WTC11 (cell line): ENCODE results near the gene GRIN2A. TPM values are rescaled to one million over a fixed set of nuclear protein-coding genes. Genes with fewer than 3 reads are reported as not detected.

Source experiments
- ATAC-seq: fragments of 200-7000 bp; cut with Tn5 transposase; 2 replicates; pipeline ENCODE4 v1.10.0; 2021; ENCODE audit warnings: mild to moderate bottlenecking, moderate library complexity
- CTCF ChIA-PET: fragments of 300-600 bp; sonication (Branson Sonifier 250); formaldehyde crosslinking; loops from one replicate; lab custom pipeline; 2021; ENCODE audit warnings: antibody characterized with exemption; lab: Charles Lee
- POLR2A ChIA-PET: fragments of 350-600 bp; sonication (Branson Sonifier 250); formaldehyde crosslinking; loops from one replicate; lab custom pipeline; 2021; ENCODE audit warnings: antibody characterized with exemption; lab: Charles Lee
- DNase-seq: peaks from one replicate; pipeline ENCODE4 v3.0.0; 2021; ENCODE audit warnings: low spot score
- H3K27ac Mint-ChIP-seq: 2 replicates; pipeline ENCODE4 v1.8.0; 2021; ENCODE audit warnings: mixed read lengths
- H3K27me3 Mint-ChIP-seq: 2 replicates; pipeline ENCODE4 v1.8.0; 2021; ENCODE audit warnings: low read depth, mild to moderate bottlenecking, moderate library complexity, mixed read lengths
- H3K36me3 Mint-ChIP-seq: 2 replicates; pipeline ENCODE4 v1.8.0; 2021; ENCODE audit warnings: mixed read lengths
- H3K4me1 Mint-ChIP-seq: 2 replicates; pipeline ENCODE4 v1.8.0; 2022; ENCODE audit warnings: mixed read lengths
- H3K4me3 Mint-ChIP-seq: 2 replicates; pipeline ENCODE4 v1.8.0; 2021; ENCODE audit warnings: mild to moderate bottlenecking, moderate library complexity, mixed read lengths
- H3K9me3 Mint-ChIP-seq: 2 replicates; pipeline ENCODE4 v1.8.0; 2021; ENCODE audit warnings: mixed read lengths
- AR ChIP-seq: fragments of 250-450 bp; sonication (Bioruptor Pico); IDR thresholded peaks from 2 replicates; pipeline ENCODE4 v1.9.0; 2021; ENCODE audit warnings: mild to moderate bottlenecking
- ARID4B ChIP-seq: sonication (generic); formaldehyde crosslinking; IDR thresholded peaks from 2 replicates; pipeline ENCODE4 v1.8.0; 2023; ENCODE audit warnings: missing genetic modification reagents, mild to moderate bottlenecking, borderline replicate concordance
- CDX4 ChIP-seq: fragments of 250-450 bp; sonication (Bioruptor Pico); IDR thresholded peaks from 2 replicates; pipeline ENCODE4 v1.9.0; 2021; ENCODE audit warnings: moderate library complexity, mild to moderate bottlenecking, inconsistent platforms, borderline replicate concordance
- CTCF ChIP-seq: fragments of 200-600 bp; IDR thresholded peaks from 2 replicates; pipeline ENCODE4 v1.8.0; 2022; ENCODE audit warnings: antibody characterized with exemption
- ESRRA ChIP-seq: sonication (generic); formaldehyde crosslinking; IDR thresholded peaks from 2 replicates; pipeline ENCODE4 v1.8.1; 2022; ENCODE audit warnings: mild to moderate bottlenecking, missing genetic modification reagents, borderline replicate concordance
- FOXK1 ChIP-seq: sonication (generic); formaldehyde crosslinking; IDR thresholded peaks from 2 replicates; pipeline ENCODE4 v1.8.0; 2022; ENCODE audit warnings: mild to moderate bottlenecking, moderate library complexity, missing genetic modification reagents
- FOXP1 ChIP-seq: sonication (generic); formaldehyde crosslinking; IDR thresholded peaks from 2 replicates; pipeline ENCODE4 v1.8.0; 2022; ENCODE audit warnings: missing genetic modification reagents, mild to moderate bottlenecking, moderate library complexity, borderline replicate concordance
- IRF1 ChIP-seq: sonication (generic); formaldehyde crosslinking; IDR thresholded peaks from 2 replicates; pipeline ENCODE4 v1.8.0; 2023; ENCODE audit warnings: missing genetic modification reagents
- MYBL2 ChIP-seq: sonication (generic); formaldehyde crosslinking; IDR thresholded peaks from 2 replicates; pipeline ENCODE4 v1.8.1; 2023; ENCODE audit warnings: mild to moderate bottlenecking, moderate library complexity, missing genetic modification reagents
- SP1 ChIP-seq: sonication (generic); formaldehyde crosslinking; conservative IDR thresholded peaks from 2 replicates; pipeline ENCODE4 v1.8.1; 2022; ENCODE audit warnings: missing genetic modification reagents
- STAT6 ChIP-seq: sonication (generic); formaldehyde crosslinking; conservative IDR thresholded peaks from 2 replicates; pipeline ENCODE4 v1.8.1; 2023; ENCODE audit warnings: mild to moderate bottlenecking, low read depth, missing genetic modification reagents, moderate library complexity
- TEAD1 ChIP-seq: sonication (generic); formaldehyde crosslinking; IDR thresholded peaks from 2 replicates; pipeline ENCODE4 v1.8.0; 2022; ENCODE audit warnings: mild to moderate bottlenecking, missing genetic modification reagents
- TEAD4 ChIP-seq: sonication (generic); formaldehyde crosslinking; IDR thresholded peaks from 2 replicates; pipeline ENCODE4 v1.8.0; 2022; ENCODE audit warnings: mild to moderate bottlenecking, missing genetic modification reagents
- ZNF121 ChIP-seq: sonication (generic); formaldehyde crosslinking; IDR thresholded peaks from 2 replicates; pipeline ENCODE4 v1.8.0; 2023; ENCODE audit warnings: missing genetic modification reagents
- ZNF138 ChIP-seq: sonication (generic); formaldehyde crosslinking; conservative IDR thresholded peaks from 2 replicates; pipeline ENCODE4 v1.8.1; 2022; ENCODE audit warnings: mild to moderate bottlenecking, moderate library complexity, missing genetic modification reagents
- ZNF219 ChIP-seq: sonication (generic); formaldehyde crosslinking; IDR thresholded peaks from 2 replicates; pipeline ENCODE4 v1.8.0; 2023; ENCODE audit warnings: missing genetic modification reagents, mild to moderate bottlenecking, borderline replicate concordance
- ZNF416 ChIP-seq: fragments of 250-450 bp; sonication (Bioruptor Pico); IDR thresholded peaks from 2 replicates; pipeline ENCODE4 v1.9.0; 2021; ENCODE audit warnings: mild to moderate bottlenecking, inconsistent platforms
- ZNF512 ChIP-seq: sonication (generic); formaldehyde crosslinking; IDR thresholded peaks from 2 replicates; pipeline ENCODE4 v1.8.1; 2022; ENCODE audit warnings: missing genetic modification reagents, borderline replicate concordance
- total RNA-seq: library from RNA; stranded (reverse); gene quantifications from 3 replicates; pipeline ENCODE4 v1.2.3, GENCODE V29; 2021

Gene GRIN2A
- total RNA-seq, 1 experiment from 2014 or later: 3.5 TPM

- TF ChIP-seq ARID4B (CRISPR knock-in tag) (no peak), TEAD4 (CRISPR knock-in tag) (no peak), CTCF (no peak), ZNF121 (CRISPR knock-in tag) (no peak)
- TF ChIP-seq, all 79 proteins: peak for 0
Observed at GRCh38 chr16:10219742-10220141, 37.5 kb upstream of the GRIN2A start (continued).

GRCh38 chr16:10218490-10219206 is 36.4 kb upstream of the GRIN2A start:
- H3K36me3 Mint-ChIP-seq: no peaks in the 10 kb centered on the region
- CTCF ChIA-PET: no interaction called here
- H3K4me3 Mint-ChIP-seq: no peak overlapping the region
- ATAC-seq: no peak
- H3K27me3 Mint-ChIP-seq: no peaks in the 10 kb centered on the region
- H3K4me1 Mint-ChIP-seq: no peaks in the 10 kb centered on the region
- no peaks in the 10 kb centered on the region for H3K9me3 Mint-ChIP-seq
- DNase-seq: no peak
- POLR2A ChIA-PET: interaction anchor here (0.6 kb wide), 1 partner anchor 693 kb away, joined by 4 read pairs; no protein-coding TSS in a partner anchor
- no peak overlapping the region for H3K27ac Mint-ChIP-seq
- TF ChIP-seq SP1 (CRISPR knock-in tag) (no peak), ESRRA (no peak), ZNF416 (CRISPR knock-in tag) (no peak), CDX4 (no peak), IRF1 (CRISPR knock-in tag) (no peak), FOXK1 (CRISPR knock-in tag) (no peak), MYBL2 (CRISPR knock-in tag) (no peak), ZNF512 (no peak), TEAD4 (CRISPR knock-in tag) (no peak), ZNF138 (CRISPR knock-in tag) (no peak), STAT6 (CRISPR knock-in tag) (no peak), FOXP1 (CRISPR knock-in tag) (no peak), ZNF219 (CRISPR knock-in tag) (no peak), AR (no peak), TEAD1 (CRISPR knock-in tag) (no peak)
